ENCODE results near the gene PDK2.
"Not testable (repeated sequence)": the region's sequence is repeated elsewhere in the genome, so short reads cannot be mapped to it uniquely, and the experiment has no call there.

PDK2 gene

GRCh38 chr17:50059256-50059655, 35.9 kb upstream of the PDK2 start:
- DNase-seq: no peak

- DNase-seq: peak; percentile 57
Observed at GRCh38 chr17:50059759-50060273, 35.3 kb upstream of the PDK2 start.

GRCh38 chr17:50060951-50061712, 34.0 kb upstream of the PDK2 start:
- DNase-seq: peak; percentile 79

- not testable (repeated sequence) for DNase-seq
Observed at GRCh38 chr17:50061713-50062045, 33.5 kb upstream of the PDK2 start.

- DNase-seq: peak; percentile 82
Observed at GRCh38 chr17:50062293-50063243, 32.6 kb upstream of the PDK2 start.

GRCh38 chr17:50063561-50064252, 31.4 kb upstream of the PDK2 start:
- no peak for DNase-seq

- peak; percentile 97 for DNase-seq
Observed at GRCh38 chr17:50064253-50065001, 30.7 kb upstream of the PDK2 start.

- DNase-seq: no peak
Observed at GRCh38 chr17:50065056-50065455, 30.1 kb upstream of the PDK2 start.

- DNase-seq: no peak
Observed at GRCh38 chr17:50066995-50067394, 28.2 kb upstream of the PDK2 start.

- no peak for DNase-seq
Observed at GRCh38 chr17:50067996-50068395, 27.2 kb upstream of the PDK2 start.

GRCh38 chr17:50070908-50071680, 24.1 kb upstream of the PDK2 start:
- DNase-seq: no peak

- no peak for DNase-seq
Observed at GRCh38 chr17:50071692-50072091, 23.5 kb upstream of the PDK2 start.

- no peak for DNase-seq
Observed at GRCh38 chr17:50072130-50072529, 23.0 kb upstream of the PDK2 start.

- no peak for DNase-seq
Observed at GRCh38 chr17:50072925-50073324, 22.2 kb upstream of the PDK2 start.

GRCh38 chr17:50074227-50074626, 20.9 kb upstream of the PDK2 start:
- no peak for DNase-seq

- no peak for DNase-seq
Observed at GRCh38 chr17:50075446-50076032, 19.6 kb upstream of the PDK2 start.

- no peak for DNase-seq
Observed at GRCh38 chr17:50076221-50076590, 18.9 kb upstream of the PDK2 start.

- no peak for DNase-seq
Observed at GRCh38 chr17:50076591-50077235, 18.4 kb upstream of the PDK2 start.

GRCh38 chr17:50078430-50078829, 16.7 kb upstream of the PDK2 start:
- no peak for DNase-seq

- peak; percentile 57 for DNase-seq
Observed at GRCh38 chr17:50079334-50080095, 15.6 kb upstream of the PDK2 start.

Measured in fibroblast of skin of scalp (primary cell).